HG03354 (cell line): ENCODE results near the gene PPP1CC.
"Not testable (repeated sequence)": the region's sequence is repeated elsewhere in the genome, so short reads cannot be mapped to it uniquely, and the experiment has no call there.

Experiments used
- ATAC-seq: cut with Tn5 transposase; IDR thresholded peaks from one replicate; pipeline ENCODE4 v1.9.1; 2021; ENCODE audit warnings: mild to moderate bottlenecking; ENCODE audit not compliant: unreplicated experiment, poor library complexity, severe bottlenecking

The PPP1CC gene

DNA sequence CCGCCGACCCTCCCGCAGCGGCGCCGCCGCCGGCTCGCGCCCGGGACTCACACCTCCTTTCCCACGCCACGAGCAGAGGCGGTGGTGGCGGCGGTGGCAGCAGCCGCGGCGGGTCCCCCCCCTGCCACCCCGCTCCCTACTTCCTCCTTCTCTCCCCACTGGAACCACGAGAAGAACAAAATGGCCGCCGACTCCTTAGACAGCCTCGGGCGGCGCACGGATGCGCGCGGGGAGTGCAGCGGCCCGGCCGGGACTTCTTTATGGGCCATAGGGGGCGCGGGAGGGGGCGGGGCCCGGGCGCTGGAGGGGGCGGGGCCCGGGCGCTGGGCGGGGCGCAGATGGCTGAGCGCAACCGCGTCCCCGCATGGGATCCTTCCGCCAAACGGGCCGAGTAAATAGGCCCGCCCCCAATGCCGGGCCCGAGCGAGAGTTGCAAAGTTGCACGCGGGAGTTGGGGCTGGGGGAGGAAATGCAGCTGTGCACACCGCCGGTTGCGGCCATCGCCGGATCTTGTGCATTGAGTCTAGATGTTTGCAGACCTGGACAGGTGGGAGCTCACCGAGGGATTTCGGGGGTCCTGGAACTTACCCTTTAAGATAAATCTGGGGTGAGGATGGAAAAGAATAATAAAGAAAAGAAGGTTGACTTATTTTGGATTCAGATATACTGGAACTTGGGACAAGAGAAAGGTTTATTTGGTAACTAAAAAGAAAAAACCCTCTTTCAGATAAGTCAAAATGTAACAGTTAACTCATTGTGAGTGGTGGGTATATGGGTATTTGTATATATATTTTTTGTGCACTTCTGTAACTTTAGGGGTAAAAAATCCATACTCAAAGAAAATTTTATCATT is at the start of gene PPP1CC:
TSS of gene PPP1CC (minus strand) at position 174 of the 853 bp plus-strand sequence. CDS start 184 bp downstream, outside the sequence.
- ATAC-seq = peak; percentile 83

DNA sequence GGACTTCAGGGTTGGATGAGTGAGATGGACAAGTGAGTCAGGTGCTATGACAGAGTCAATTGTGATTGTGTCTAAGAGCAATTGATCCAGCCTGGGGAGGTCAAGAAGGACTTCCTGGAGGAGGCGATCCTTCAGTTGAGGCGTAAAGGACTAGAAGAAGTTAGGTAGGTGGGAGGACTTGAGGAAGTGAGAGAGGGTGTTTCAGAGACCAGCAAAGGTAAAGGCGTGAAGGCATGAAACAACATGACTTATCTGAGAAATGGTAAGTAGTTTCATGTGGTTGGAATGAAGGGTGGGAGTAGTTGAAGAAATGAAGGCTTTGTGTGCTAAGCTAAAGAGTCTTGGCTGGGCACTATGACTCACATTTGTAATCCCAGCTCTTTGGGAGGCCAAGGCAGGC is 48.9 kb upstream of the PPP1CC start:
- ATAC-seq = no peak

DNA sequence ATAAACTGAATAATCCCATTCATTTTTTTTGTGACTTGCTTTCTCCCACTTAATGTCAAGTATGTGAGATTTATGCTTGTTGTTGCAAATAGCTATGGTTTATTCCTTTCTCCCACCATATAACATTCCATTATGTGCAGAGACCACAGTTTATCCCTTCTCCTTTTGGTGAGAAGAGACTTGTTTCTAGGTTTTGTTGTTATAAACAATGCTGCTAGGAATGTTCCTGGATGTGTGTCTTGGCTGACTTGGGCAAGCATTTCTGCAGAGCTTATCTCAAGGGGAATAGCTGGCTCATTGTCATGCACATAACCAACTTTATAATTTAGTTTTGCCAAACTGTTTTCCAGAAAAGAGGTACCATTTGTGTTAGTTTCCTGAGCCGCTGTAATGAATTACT is 47.6 kb upstream of the PPP1CC start:
- no peak for ATAC-seq

DNA sequence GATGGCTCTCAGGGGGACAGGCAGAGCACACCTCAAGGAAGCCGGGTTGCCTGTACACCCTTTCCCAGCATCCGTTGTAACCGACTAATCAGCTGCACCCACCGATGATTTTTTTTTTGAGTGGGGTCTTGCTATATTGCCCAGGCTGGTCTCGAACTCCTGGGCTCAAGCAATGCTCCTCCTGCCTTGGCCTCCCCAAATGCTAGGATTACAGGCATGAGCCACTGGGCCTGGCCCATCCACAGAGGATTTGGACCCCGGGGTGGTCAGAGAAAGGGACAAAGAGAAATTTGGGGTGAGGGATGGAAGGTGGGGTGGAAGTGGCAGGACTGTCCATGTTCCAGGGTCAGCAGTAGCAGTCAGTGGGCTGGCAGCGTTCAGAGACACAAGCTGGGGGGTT is 43.3 kb upstream of the PPP1CC start:
- no peak for ATAC-seq

DNA sequence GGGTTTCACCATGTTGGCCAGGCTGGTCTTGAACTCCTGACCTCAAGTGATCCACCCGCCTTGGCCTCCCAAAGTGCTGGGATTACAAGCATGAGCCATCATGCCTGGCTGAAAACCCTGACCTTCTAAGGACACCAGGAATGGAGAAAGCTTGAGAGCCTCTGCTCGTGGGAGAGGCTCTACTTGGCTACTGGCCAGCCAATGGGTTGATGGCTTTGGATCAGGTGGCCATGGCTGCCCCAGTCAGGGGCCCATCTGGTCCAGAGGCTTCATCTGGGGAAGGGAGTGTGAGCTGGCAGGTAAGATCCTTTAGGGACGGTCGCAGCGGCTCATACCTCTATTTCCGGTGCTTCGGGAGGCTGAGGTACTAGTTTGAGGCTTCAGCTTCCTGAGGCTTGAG is 42.5 kb upstream of the PPP1CC start:
- no peak for ATAC-seq

DNA sequence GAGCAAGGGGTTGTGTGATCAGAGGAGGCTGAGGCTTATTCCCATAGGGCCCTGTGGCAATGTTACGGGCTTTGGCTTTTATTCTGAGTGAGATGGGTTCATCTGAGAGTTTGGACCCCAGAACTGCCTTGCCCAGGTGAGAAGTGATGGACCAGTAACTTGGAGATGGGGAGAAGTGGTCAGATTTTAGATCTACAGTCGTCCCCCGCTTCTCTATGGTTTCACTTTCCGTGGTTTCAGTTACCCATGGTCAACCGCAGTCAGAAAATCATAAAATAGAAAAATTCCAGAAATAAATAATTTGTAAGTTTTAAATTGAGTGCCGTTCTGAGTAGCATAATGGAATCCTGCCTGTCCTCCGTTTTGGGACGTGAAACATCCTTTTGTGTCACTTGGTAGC is 40.2 kb upstream of the PPP1CC start:
- no peak for ATAC-seq

DNA sequence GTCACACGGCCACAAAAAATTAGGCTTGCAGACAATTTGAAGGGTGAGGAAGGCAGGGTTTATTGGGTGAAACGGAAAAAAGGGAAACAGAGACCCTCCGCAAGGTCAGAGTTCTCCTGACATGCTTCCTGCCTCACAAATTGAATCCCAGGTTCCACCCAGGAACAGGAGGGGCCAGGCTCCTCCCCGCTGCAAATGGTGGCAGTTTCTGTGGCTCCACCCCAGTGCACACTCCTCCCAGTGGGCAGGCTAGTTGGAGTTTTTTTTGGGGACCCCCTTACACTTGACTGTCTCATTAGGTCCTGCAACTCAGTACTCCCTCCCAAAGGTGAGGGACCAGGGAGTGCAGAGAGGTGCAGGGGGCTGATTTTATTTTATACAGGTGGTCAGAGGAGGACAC is 39.4 kb upstream of the PPP1CC start:
- no peak for ATAC-seq

DNA sequence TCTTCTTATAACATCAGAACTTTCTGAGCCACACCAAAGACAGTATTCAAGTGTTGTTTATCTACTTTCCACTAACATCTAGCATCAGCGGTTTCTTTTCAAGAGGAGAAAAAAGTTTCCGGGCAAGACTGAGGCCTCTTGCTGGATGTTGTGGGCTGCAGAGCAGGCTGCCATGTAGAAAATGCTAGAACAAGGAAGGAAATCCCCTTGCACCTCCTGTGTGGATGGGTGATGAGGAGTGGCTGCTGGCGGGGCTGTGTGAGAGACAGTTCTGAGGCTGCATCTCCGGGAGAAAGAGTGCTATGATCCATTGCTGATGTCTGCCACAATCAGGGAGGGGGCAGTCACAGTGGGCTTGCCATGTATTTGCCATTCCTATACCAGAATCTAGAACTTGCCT is 37.8 kb upstream of the PPP1CC start:
- no peak for ATAC-seq

DNA sequence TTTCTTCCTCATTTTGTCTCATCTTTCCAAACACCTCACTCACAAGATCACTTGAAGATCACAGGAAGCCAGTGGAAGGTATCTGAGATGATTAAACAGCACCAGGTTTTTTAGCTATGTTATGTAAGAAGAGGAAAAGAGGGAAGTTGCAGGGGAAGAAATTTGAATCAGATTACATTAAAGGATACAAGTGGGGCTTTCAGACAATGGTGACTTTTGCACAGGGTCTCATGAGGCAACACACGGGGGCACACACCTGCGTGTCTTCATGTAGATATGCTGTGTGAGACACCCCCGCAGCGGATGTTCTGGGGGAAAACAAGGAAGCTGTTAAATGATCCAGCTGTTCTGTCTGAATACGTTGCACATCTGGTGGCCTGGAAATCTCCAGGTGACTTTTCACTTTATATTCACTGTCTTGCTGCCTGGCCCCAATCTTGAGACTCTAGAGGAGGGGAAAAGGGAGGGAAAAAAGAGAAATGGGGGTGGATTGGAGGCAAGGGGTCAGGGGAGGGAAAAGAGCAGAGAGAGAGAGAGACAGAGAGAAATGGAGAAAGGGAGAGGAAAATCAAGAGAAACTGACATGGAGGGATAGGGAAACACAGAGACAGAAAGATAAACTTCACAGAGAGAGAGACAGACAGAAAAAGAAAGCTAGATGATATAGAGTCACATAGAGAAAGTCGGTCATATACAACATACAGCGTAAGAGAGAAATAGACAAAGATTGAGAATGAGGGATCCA is 36.3 kb upstream of the PPP1CC start:
- no peak for ATAC-seq

DNA sequence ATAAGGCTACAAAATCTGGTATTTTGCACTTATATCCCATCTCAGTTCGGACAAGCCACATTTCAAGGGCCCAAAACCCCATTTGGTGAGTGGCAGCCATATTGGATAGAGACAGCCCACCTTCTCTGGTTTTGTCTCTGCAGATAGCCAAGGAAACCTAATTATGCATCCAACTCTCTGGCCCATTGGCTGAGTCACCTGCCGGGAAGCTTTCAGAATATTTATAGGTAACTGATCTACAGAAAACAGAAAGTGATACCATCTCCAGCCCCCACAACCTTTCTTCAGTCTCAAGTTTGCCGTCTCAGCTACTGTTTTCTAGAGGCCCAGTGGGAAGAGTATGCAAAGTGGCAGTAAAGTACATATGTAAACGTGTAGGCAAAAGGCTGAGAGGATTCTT is 33.7 kb upstream of the PPP1CC start:
- ATAC-seq = peak; percentile 96

DNA sequence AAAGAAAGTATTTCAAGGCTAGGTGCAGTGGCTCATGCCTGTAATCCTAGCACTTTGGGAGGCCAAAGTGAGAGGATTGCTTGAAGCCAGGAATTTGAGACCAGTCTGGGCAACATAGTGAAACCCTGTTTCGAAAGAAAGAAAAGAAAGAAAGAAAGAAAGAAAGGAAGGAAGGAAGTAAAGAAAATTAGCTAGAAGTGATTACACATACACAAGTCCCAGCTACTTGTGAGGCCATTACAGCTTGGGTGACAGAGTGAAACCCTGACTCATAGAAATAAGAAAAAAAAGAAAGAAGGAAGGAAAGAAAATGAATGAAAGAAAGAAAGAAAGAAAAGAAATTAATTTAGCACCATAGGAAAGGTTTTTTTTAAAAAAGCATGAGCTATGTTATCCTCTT is 33.3 kb upstream of the PPP1CC start:
- ATAC-seq = no peak

DNA sequence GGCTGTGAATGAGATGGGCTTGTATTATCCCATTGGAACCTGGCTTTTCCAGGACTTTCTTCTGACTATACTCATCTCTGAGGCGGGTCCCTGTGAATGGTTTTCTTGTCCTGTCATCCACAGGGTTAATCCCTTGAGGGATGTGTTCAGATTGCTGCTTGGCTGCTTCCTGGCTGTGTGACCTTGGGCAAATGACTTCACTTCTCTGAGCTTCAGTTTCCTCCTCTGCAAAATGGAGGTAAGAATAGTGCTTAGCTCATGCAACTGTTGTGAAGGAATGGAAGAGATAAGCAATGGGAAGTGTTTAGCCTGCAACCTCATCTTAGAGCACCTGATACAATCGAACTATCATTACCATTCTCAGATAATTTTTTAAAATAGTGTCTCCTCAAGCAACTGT is 32.1 kb upstream of the PPP1CC start:
- ATAC-seq = no peak

DNA sequence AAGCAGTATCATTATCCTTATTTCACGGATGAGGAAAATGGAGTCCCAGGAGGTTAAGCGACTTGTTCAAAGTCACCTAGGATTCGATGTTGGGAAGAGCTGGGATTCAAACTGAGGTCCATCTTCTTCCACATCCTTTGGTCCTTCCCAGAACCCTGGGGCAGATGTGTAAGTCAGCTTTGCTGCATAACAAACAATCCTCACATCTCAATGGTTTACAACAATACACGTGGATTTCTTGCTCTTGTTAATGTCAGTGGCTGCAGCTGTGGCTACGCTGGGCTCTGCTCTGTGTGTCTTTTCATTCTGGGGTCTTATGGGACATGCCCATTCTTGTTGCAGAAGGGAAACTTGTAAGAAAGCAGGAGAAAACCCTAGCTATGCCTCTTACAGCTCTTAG is 26.3 kb upstream of the PPP1CC start:
- ATAC-seq = no peak

DNA sequence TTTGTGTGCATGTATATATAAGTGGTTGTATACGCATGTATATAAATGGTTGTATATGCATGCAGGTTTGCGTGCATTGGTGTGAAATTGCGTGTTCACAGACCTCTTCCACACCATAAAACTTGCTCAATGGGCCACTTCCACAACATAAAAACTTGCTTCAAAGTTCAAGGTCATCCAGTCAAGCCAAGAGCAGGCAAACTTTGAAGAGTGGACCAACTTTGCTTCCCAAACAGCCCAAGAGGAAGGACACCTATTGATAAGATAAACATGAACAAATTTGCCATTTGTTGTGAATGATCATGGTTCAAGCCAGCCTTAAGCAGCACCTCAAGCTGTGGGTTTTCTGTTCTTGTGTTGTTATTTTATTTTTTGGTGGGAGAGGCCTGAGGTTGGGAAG is 25.2 kb upstream of the PPP1CC start:
- no peak for ATAC-seq

DNA sequence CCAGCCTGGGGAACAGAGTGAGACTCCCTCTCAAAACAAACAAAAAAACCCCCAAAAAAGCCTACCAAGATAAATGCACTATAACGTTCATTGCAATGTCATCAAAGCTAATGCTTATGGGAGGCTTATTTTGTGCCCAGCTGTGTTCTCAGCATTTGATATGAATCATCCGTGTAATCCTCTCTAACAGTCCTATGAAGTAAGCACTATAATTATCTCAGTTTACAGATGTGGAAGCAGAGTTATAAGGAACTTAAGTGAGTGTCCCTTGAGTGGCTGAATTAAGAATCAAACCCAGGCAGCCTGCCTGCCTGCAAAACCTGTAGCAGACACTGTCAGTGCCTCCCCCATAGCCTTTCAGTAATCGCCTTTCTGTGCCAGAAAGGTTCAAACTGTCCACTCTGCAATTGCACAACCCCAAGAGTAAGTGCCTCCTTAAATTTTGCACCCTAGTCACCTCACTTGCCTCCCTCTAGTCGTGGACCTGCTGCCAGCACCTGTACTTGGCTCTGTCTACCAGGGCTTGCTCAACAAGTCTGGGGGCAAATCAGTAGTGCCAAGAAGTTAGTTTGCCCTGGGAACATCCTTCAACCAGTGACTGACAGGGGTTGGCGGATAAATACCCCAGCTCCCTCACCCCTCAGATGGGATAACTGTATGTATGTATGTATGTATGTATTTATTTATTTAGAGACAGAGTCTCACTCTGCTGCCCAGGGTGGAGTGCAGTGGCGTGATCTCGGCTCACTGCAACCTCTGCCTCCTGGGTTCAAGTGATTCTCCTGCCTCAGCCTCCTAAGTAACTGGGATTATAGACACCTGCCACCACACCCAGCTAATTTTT is 23.8 kb upstream of the PPP1CC start:
- no peak for ATAC-seq

DNA sequence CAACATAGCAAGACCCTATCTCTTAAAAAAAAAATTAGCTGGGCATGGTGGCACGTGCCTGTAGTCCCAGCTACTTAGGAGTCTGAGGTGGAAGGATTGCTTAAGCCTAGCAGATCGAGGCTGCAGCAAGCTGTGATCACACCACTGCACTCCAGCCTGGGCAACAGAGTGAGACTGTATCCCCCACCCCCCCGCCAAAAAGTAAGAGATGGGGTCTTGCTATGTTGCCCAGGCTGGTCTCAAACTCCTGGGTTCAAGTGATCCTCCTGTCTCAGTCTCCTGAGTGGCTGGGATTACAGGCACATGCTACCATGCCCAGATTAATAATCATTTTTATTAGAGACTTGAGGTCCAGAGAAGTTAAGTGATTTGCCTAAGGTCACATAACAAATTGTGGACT is 22.9 kb upstream of the PPP1CC start:
- ATAC-seq = not testable (repeated sequence)

DNA sequence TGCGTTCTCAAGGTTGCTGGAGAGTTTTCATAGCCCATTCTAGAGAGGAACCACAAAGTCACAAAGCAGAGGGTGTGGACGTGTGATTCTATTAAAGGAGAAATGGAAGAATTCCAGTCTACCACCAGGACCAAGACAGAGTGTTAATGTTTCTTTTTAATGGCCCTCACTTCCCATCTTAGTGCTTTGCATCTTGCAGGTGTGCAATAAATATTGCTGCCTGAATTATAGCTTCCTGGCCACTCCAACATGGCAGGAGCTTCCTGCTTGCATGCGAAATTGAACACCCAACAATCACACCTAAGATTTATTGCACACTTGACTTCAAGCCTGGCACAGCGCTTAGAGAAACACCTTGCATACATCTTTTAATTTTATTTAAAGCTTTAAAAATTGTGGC is 22.4 kb upstream of the PPP1CC start:
- ATAC-seq = no peak

DNA sequence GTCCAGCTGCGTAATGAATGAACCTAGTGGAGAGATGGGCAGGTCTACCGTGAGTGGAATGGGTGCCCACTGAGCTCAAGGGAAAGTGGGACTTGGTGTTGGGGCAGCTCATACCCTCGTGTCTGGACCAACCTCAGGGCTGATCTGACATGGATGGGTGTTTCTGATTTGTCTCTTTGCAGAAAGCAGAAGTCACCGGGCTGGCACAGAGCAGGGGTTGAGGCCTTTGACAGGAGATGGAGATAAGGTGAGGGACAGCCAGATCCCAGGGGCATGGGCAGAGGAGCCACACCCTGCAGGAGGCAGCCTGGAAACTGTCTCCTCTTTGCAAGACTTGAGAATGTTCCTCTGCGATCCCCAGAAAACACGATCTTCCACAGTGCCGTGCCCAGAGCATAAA is 20.9 kb upstream of the PPP1CC start:
- no peak for ATAC-seq

DNA sequence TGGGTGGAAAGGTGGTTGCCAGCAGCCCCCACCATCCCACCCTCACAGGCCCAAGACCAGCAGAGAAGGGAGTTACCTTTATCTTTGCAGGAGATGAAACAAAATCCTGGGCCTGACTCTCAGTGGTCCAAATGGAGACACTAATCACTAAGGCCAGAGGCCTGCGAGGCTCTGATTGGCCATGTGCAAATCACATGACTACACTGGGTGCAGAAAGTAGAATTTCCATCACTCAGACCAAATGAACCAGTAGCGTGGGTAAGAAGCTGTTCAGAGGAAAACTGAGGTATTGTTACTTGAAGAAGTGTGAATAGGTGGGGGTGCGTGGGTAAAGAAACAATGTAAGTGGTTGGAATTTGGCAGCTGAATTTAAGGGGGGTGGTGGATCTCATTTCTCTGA is 20.2 kb upstream of the PPP1CC start:
- no peak for ATAC-seq

DNA sequence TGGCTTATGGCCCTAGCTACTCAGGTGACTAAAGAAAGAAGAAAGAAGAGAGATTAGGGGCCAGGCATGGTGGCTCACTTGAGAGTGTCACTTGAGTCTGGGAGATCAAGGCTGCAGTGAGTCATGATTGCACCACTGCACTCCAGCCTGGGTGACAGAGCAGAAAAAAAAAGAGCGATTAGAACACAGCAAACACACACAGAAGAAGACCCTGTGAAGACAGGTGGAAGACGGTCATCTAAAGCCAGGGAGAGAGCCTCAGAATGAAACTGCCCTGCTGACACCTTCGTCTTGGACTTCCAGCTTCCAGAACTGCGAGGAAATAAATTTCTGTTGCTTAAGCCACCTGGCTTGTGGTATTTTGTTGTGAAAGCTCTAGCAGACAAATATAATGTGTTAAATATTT is 17.5 kb upstream of the PPP1CC start:
- ATAC-seq = no peak
